Measurements from ENCODE around the gene AHCTF1.

Gene AHCTF1

GRCh38 chr1:246795906-246796694 is 135.6 kb downstream of the AHCTF1 start:
- no peaks in the 10 kb centered on the region for H3K36me3 ChIP-seq (ENCODE audit: control insufficient read depth in 5 of 5, insufficient read depth in 5 of 5, low read length in 5 of 5)
- H3K4me1 ChIP-seq (ENCODE audit: control insufficient read depth in 5 of 5, insufficient read depth in 5 of 5, low read length in 5 of 5): peaks cover 0 to 5% (median 0%) of the 10 kb centered on the region in 5 donors
- peaks cover 0 to 23% (median 4%) of the 10 kb centered on the region in 5 donors for H3K27me3 ChIP-seq (ENCODE audit: control insufficient read depth in 5 of 5, insufficient read depth in 4 of 5, low read length in 5 of 5)
- no peak overlapping the region for H3K27ac ChIP-seq (ENCODE audit: low read depth, low read length)
- H3K9me3 ChIP-seq (ENCODE audit: control insufficient read depth in 5 of 5, low read length in 5 of 5): no peaks in the 10 kb centered on the region
- H3K9ac ChIP-seq (ENCODE audit: low read length in 5 of 5): no peak overlapping the region
- no peak overlapping the region for H3K4me3 ChIP-seq (ENCODE audit: low read depth in 1 of 5, low read length in 5 of 5)

- H3K36me3 ChIP-seq (ENCODE audit: control insufficient read depth in 5 of 5, insufficient read depth in 5 of 5, low read length in 5 of 5): no peaks in the 10 kb centered on the region
- H3K9me3 ChIP-seq (ENCODE audit: control insufficient read depth in 5 of 5, low read length in 5 of 5): no peaks in the 10 kb centered on the region
- H3K27me3 ChIP-seq (ENCODE audit: control insufficient read depth in 5 of 5, insufficient read depth in 4 of 5, low read length in 5 of 5): peaks cover 0 to 25% (median 5%) of the 10 kb centered on the region in 5 donors
- no peak overlapping the region for H3K27ac ChIP-seq (ENCODE audit: low read depth, low read length)
- H3K9ac ChIP-seq (ENCODE audit: low read length in 5 of 5): no peak overlapping the region
- H3K4me1 ChIP-seq (ENCODE audit: control insufficient read depth in 5 of 5, insufficient read depth in 5 of 5, low read length in 5 of 5): peaks cover 0 to 5% (median 0%) of the 10 kb centered on the region in 5 donors
- no peak overlapping the region for H3K4me3 ChIP-seq (ENCODE audit: low read depth in 1 of 5, low read length in 5 of 5)
Observed at GRCh38 chr1:246794828-246795671, 136.7 kb downstream of the AHCTF1 start.

- Histone ChIP-seq H3K4me3 (ENCODE audit: low read depth in 1 of 5, low read length in 5 of 5) (no peak overlapping the region), H3K27me3 (ENCODE audit: control insufficient read depth in 5 of 5, insufficient read depth in 4 of 5, low read length in 5 of 5) (peaks cover 4 to 33% (median 7%) of the 10 kb centered on the region in 5 donors), H3K27ac (ENCODE audit: low read depth, low read length) (no peak overlapping the region), H3K4me1 (ENCODE audit: control insufficient read depth in 5 of 5, insufficient read depth in 5 of 5, low read length in 5 of 5) (peaks cover 0 to 5% (median under 1%) of the 10 kb centered on the region in 5 donors), H3K36me3 (ENCODE audit: control insufficient read depth in 5 of 5, insufficient read depth in 5 of 5, low read length in 5 of 5) (no peaks in the 10 kb centered on the region), H3K9me3 (ENCODE audit: control insufficient read depth in 5 of 5, low read length in 5 of 5) (no peaks in the 10 kb centered on the region), H3K9ac (ENCODE audit: low read length in 5 of 5) (no peak overlapping the region)
Observed at GRCh38 chr1:246794048-246794827, 137.5 kb downstream of the AHCTF1 start.

GRCh38 chr1:246793356-246793896 is 138.3 kb downstream of the AHCTF1 start:
- Histone ChIP-seq H3K27ac (ENCODE audit: low read depth, low read length) (no peak overlapping the region), H3K9ac (ENCODE audit: low read length in 5 of 5) (no peak overlapping the region), H3K4me3 (ENCODE audit: low read depth in 1 of 5, low read length in 5 of 5) (no peak overlapping the region), H3K9me3 (ENCODE audit: control insufficient read depth in 5 of 5, low read length in 5 of 5) (no peaks in the 10 kb centered on the region), H3K27me3 (ENCODE audit: control insufficient read depth in 5 of 5, insufficient read depth in 4 of 5, low read length in 5 of 5) (peaks cover 0 to 34% (median 7%) of the 10 kb centered on the region in 5 donors), H3K4me1 (ENCODE audit: control insufficient read depth in 5 of 5, insufficient read depth in 5 of 5, low read length in 5 of 5) (peaks cover 0 to 11% (median 8%) of the 10 kb centered on the region in 5 donors), H3K36me3 (ENCODE audit: control insufficient read depth in 5 of 5, insufficient read depth in 5 of 5, low read length in 5 of 5) (no peaks in the 10 kb centered on the region)

- no peaks in the 10 kb centered on the region for H3K36me3 ChIP-seq (ENCODE audit: control insufficient read depth in 5 of 5, insufficient read depth in 5 of 5, low read length in 5 of 5)
- no peak overlapping the region for H3K4me3 ChIP-seq (ENCODE audit: low read depth in 1 of 5, low read length in 5 of 5)
- H3K9ac ChIP-seq (ENCODE audit: low read length in 5 of 5): no peak overlapping the region
- no peak overlapping the region for H3K27ac ChIP-seq (ENCODE audit: low read depth, low read length)
- H3K4me1 ChIP-seq (ENCODE audit: control insufficient read depth in 5 of 5, insufficient read depth in 5 of 5, low read length in 5 of 5): peaks cover 0 to 11% (median 8%) of the 10 kb centered on the region in 5 donors
- peaks cover 0 to 34% (median 7%) of the 10 kb centered on the region in 5 donors for H3K27me3 ChIP-seq (ENCODE audit: control insufficient read depth in 5 of 5, insufficient read depth in 4 of 5, low read length in 5 of 5)
- H3K9me3 ChIP-seq (ENCODE audit: control insufficient read depth in 5 of 5, low read length in 5 of 5): no peaks in the 10 kb centered on the region
Observed at GRCh38 chr1:246792603-246793002, 139.1 kb downstream of the AHCTF1 start.

- peaks cover 0 to 11% (median 8%) of the 10 kb centered on the region in 5 donors for H3K4me1 ChIP-seq (ENCODE audit: control insufficient read depth in 5 of 5, insufficient read depth in 5 of 5, low read length in 5 of 5)
- H3K9ac ChIP-seq (ENCODE audit: low read length in 5 of 5): no peak overlapping the region
- H3K27me3 ChIP-seq (ENCODE audit: control insufficient read depth in 5 of 5, insufficient read depth in 4 of 5, low read length in 5 of 5): peaks cover 0 to 34% (median 7%) of the 10 kb centered on the region in 5 donors
- no peak overlapping the region for H3K4me3 ChIP-seq (ENCODE audit: low read depth in 1 of 5, low read length in 5 of 5)
- no peaks in the 10 kb centered on the region for H3K9me3 ChIP-seq (ENCODE audit: control insufficient read depth in 5 of 5, low read length in 5 of 5)
- no peak overlapping the region for H3K27ac ChIP-seq (ENCODE audit: low read depth, low read length)
- no peaks in the 10 kb centered on the region for H3K36me3 ChIP-seq (ENCODE audit: control insufficient read depth in 5 of 5, insufficient read depth in 5 of 5, low read length in 5 of 5)
Observed at GRCh38 chr1:246791303-246791918, 140.3 kb downstream of the AHCTF1 start.

- H3K27ac ChIP-seq (ENCODE audit: low read depth, low read length): no peak overlapping the region
- H3K4me3 ChIP-seq (ENCODE audit: low read depth in 1 of 5, low read length in 5 of 5): no peak overlapping the region
- H3K36me3 ChIP-seq (ENCODE audit: control insufficient read depth in 5 of 5, insufficient read depth in 5 of 5, low read length in 5 of 5): no peaks in the 10 kb centered on the region
- H3K9ac ChIP-seq (ENCODE audit: low read length in 5 of 5): no peak overlapping the region
- no peaks in the 10 kb centered on the region for H3K9me3 ChIP-seq (ENCODE audit: control insufficient read depth in 5 of 5, low read length in 5 of 5)
- H3K27me3 ChIP-seq (ENCODE audit: control insufficient read depth in 5 of 5, insufficient read depth in 4 of 5, low read length in 5 of 5): peaks cover 0 to 34% (median 7%) of the 10 kb centered on the region in 5 donors
- peaks cover 0 to 11% (median 8%) of the 10 kb centered on the region in 5 donors for H3K4me1 ChIP-seq (ENCODE audit: control insufficient read depth in 5 of 5, insufficient read depth in 5 of 5, low read length in 5 of 5)
Observed at GRCh38 chr1:246790833-246791232, 140.9 kb downstream of the AHCTF1 start.

DNA sequence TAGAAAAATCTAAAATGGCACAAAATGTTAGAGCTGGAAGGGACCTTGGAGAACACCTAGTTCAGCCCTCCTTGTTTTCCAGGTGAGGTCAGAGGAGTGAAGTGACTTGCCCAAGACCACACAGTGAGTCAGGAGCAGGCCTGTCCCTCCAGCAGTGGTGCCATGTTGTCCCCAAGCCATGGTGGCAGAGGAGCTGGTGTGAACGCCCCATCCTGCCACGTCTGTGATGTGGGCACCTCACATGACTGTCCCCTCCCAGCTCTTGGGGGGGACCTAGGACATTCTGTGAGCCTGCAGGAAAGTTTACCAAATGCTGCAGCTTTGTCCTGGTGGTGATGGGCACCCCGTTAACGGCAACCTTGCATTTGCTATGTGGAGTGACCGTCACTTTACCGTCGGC is 141.4 kb downstream of the AHCTF1 start:
- Histone ChIP-seq H3K4me3 (ENCODE audit: low read depth in 1 of 5, low read length in 5 of 5) (no peak overlapping the region), H3K27me3 (ENCODE audit: control insufficient read depth in 5 of 5, insufficient read depth in 4 of 5, low read length in 5 of 5) (peaks cover 0 to 33% (median 7%) of the 10 kb centered on the region in 5 donors), H3K9me3 (ENCODE audit: control insufficient read depth in 5 of 5, low read length in 5 of 5) (no peaks in the 10 kb centered on the region), H3K27ac (ENCODE audit: low read depth, low read length) (no peak overlapping the region), H3K4me1 (ENCODE audit: control insufficient read depth in 5 of 5, insufficient read depth in 5 of 5, low read length in 5 of 5) (peaks cover 4 to 12% (median 9%) of the 10 kb centered on the region in 5 donors), H3K36me3 (ENCODE audit: control insufficient read depth in 5 of 5, insufficient read depth in 5 of 5, low read length in 5 of 5) (no peaks in the 10 kb centered on the region), H3K9ac (ENCODE audit: low read length in 5 of 5) (no peak overlapping the region)

Data from subcutaneous abdominal adipose tissue (tissue), 5 donors.